GM12875 (cell line): ENCODE results near the gene SLC20A1.
"Not testable (repeated sequence)": the region's sequence is repeated elsewhere in the genome, so short reads cannot be mapped to it uniquely, and the experiment has no call there.

ENCODE experiments used
- H3K4me3 ChIP-seq: one replicate; pipeline ENCODE4 v1.5.1; 2011; ENCODE audit warnings: low read depth, low read length, control low read depth
- TF ChIP-seq, protein P1 (sequence below): IDR thresholded peaks from 2 replicates; pipeline ENCODE4 v1.5.1; 2011; ENCODE audit warnings: low read depth, mild to moderate bottlenecking, control low read depth, inconsistent platforms, low read length, moderate library complexity, borderline replicate concordance; ENCODE audit not compliant: insufficient read depth

The SLC20A1 gene

DNA sequence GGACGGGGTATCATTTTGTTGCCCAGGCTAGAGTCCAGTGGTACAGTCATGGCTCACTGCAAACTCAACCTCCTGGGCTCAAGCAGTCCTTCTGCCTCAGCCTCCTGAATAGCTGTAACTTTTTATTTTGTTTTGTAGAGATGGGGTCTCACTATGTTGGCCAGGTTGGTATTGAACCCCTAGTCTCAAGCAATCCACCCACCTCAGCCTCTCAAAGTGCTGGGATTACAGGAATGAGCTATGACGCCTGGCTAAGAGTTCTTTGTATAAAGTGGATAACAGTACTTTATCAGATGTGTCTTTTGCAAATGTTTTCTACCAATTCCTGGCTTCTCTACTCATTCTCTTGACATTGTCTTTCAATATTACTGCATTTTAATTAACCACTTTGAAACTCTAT is 57.9 kb downstream of the SLC20A1 start:
- no peak overlapping the region for H3K4me3 ChIP-seq
- TF ChIP-seq, protein P1, sequence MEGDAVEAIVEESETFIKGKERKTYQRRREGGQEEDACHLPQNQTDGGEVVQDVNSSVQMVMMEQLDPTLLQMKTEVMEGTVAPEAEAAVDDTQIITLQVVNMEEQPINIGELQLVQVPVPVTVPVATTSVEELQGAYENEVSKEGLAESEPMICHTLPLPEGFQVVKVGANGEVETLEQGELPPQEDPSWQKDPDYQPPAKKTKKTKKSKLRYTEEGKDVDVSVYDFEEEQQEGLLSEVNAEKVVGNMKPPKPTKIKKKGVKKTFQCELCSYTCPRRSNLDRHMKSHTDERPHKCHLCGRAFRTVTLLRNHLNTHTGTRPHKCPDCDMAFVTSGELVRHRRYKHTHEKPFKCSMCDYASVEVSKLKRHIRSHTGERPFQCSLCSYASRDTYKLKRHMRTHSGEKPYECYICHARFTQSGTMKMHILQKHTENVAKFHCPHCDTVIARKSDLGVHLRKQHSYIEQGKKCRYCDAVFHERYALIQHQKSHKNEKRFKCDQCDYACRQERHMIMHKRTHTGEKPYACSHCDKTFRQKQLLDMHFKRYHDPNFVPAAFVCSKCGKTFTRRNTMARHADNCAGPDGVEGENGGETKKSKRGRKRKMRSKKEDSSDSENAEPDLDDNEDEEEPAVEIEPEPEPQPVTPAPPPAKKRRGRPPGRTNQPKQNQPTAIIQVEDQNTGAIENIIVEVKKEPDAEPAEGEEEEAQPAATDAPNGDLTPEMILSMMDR: no peak

DNA sequence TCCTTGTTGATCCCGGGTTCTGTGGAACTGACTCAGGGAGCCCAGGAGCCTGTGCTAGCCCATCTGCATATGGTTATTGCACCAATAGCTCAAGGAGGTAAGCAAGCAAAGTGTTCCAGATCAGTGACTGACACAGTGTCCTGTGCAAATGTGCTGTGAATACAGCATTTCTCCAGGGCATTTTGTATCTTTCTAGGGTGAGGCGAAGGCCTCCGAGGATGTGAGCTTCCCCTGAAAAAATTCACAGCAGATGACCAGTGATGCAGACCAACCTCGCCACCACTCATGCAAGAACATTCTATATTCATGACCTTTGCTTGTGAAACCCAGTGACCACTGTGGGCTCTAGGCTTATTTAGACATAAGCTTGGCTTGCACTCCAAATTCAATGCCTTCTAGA is 59.8 kb downstream of the SLC20A1 start:
- no peak overlapping the region for H3K4me3 ChIP-seq
- TF ChIP-seq, protein P1: no peak

DNA sequence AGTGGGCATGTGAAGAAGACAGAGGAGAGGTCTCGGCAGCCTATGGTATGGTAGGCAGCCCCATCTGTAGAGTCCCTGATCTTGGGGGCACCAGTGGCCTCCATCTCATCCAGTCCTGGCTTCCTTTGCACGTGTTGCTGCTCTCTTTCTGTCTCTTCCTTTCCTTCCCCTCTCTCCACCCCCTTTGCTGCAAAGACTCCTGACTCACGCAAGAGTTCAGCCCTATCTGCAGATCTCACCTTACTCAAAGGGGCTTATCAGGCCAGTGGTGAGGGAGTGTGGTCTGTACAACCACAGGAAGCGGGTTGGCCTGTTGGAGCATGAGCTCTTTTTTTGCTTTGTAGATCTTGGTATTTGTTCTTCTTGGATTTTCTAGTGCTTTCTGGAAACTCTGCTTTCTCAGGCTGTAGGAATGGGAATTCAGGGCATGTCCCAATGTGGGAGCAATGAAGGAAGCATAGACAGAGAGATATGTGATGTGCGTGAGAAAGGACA is 60.5 kb downstream of the SLC20A1 start:
- H3K4me3 ChIP-seq: no peak overlapping the region
- TF ChIP-seq, protein P1: no peak

DNA sequence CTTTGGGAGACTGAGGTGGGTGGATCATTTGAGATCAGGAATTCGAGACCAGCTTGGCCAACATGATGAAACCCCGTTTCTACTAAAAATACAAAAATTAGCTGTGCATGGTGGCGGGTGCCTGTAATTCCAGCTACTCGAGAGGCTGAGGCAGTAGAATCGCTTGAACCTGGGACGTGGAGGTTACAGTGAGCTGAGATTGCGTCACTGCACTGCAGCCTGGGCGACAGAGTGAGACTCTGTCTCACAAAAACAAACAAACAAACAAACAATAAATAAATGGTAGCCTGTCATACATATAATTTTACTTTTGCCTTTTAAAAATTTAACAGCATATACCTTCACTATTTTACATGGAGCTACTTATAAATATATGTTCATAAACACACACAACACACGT is 61.2 kb downstream of the SLC20A1 start:
- not testable (repeated sequence) for H3K4me3 ChIP-seq

DNA sequence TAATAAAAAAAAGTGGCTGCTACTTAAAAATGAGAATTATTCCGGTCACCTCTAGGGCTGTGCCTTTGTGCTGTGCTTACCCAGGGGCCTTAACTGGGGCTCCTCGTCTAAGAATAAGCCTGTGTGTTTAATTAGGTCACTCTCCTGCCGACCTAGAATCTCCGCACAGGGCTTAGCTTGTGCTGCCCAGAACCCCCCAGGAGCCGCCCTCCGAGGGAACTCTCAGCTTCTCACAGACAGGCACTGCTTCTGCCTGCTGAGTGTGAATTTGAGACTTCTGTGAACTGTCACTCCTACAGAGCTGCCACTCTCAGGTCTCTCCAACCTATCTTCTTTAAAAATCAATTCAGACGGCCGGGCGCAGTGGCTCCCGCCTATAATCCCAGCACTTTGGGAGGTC is 63.2 kb downstream of the SLC20A1 start:
- TF ChIP-seq, protein P1: no peak
- H3K4me3 ChIP-seq: no peak overlapping the region

DNA sequence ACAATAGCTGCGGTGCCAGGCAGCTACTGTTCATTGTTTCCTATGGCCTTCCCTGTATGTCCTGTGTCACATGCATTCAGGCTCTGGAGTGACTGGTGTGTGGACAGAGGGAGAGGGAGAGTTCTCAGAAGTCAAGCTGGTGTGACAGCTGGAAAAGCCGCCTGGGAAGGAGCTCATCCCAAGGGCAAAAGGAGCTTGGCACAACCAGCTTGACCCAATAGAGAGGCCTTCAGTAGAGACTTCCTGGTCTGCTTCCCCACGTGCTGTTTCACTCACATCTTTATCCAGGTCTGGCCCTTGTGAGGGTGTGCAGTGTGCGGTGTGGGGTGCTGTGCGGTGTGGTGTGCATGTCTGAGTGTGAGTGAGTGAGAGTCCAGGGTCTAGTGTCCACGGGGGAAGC is 64.0 kb downstream of the SLC20A1 start:
- TF ChIP-seq, protein P1: no peak
- no peak overlapping the region for H3K4me3 ChIP-seq

DNA sequence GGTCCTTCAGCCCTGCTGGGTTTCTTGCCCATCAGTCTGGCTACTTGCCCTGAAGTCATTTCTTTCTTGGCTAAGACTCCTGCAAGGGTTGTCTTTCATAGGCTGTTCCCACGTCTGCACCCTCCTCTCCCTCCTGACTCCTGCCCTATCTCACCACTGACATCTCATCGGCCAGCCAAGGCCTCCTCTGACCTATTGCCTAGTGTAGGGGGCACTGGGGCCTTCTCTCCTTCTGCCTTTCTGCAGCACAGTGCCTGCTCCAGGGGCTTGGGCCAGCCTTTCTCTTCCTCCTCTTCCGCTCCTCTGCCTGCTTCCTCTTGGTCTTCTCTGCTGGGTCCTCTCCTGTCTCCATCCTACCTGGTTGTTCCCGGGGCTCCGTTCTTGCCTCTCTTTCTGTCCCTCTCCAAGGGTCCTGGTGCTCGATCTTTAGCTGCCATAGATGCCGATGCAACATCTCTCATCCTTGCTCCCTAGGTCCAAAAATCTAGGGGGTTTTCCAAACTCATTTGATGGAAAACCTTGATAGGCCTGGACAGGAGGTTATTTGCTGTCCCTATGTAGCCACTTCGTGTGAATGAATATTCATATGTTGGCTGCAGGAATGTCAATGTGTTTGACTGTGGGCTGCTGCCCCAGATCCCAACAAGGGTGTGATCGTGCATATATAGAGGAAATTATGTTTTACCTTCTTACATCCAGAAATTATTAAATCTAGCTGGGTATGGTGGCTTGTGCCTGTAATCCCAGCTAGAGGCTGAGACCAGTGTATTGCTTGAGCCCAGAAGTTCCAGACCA is 65.4 kb downstream of the SLC20A1 start:
- no peak overlapping the region for H3K4me3 ChIP-seq
- TF ChIP-seq, protein P1: no peak
